Measurements from ENCODE around the gene GALNT7.

DNA sequence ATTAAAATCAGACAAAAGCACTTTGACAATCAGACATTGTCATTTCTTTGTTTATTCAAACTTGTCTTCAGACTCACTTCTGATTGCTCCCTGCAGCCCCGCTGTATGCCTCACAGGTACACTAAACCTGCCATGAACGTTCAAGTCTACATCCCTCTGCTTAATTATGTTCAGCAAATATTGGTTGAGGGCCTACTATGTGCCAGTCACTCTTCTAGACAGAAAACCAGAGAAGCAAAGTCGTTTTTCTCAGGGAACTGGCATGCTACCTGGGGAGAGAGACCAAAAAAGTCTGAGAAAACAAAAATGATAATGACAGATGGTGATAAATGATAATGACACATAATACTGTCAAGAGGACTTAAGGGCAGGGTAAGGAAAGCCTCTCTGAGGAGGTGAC, 146.1 kb downstream of the GALNT7 start:
- TF ChIP-seq RAD21 (IDR thresholded peaks at IDR 0.05; ENCODE audit: low read length) (no peak), EP300 (IDR thresholded peaks at IDR 0.05; ENCODE audit: borderline replicate concordance in 1 of 2, low read depth in 1 of 2, low read length in 1 of 2) (no peak), MXI1 (IDR thresholded peaks at IDR 0.05; ENCODE audit: low read depth, low read length) (no peak), SMC3 (IDR thresholded peaks at IDR 0.05; ENCODE audit: low read depth, low read length) (no peak), EZH2phosphoT487 (IDR thresholded peaks at IDR 0.05; ENCODE audit: borderline replicate concordance, low read depth) (no peak), GABPA (IDR thresholded peaks at IDR 0.05; ENCODE audit: low read depth) (no peak), SIN3A (IDR thresholded peaks at IDR 0.05; ENCODE audit: borderline replicate concordance, low read depth, low read length) (no peak)
- TF ChIP-seq, protein P1, sequence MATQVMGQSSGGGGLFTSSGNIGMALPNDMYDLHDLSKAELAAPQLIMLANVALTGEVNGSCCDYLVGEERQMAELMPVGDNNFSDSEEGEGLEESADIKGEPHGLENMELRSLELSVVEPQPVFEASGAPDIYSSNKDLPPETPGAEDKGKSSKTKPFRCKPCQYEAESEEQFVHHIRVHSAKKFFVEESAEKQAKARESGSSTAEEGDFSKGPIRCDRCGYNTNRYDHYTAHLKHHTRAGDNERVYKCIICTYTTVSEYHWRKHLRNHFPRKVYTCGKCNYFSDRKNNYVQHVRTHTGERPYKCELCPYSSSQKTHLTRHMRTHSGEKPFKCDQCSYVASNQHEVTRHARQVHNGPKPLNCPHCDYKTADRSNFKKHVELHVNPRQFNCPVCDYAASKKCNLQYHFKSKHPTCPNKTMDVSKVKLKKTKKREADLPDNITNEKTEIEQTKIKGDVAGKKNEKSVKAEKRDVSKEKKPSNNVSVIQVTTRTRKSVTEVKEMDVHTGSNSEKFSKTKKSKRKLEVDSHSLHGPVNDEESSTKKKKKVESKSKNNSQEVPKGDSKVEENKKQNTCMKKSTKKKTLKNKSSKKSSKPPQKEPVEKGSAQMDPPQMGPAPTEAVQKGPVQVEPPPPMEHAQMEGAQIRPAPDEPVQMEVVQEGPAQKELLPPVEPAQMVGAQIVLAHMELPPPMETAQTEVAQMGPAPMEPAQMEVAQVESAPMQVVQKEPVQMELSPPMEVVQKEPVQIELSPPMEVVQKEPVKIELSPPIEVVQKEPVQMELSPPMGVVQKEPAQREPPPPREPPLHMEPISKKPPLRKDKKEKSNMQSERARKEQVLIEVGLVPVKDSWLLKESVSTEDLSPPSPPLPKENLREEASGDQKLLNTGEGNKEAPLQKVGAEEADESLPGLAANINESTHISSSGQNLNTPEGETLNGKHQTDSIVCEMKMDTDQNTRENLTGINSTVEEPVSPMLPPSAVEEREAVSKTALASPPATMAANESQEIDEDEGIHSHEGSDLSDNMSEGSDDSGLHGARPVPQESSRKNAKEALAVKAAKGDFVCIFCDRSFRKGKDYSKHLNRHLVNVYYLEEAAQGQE (IDR thresholded peaks at IDR 0.05; ENCODE audit: low read depth, low read length): no peak
- TF ChIP-seq, protein P2, sequence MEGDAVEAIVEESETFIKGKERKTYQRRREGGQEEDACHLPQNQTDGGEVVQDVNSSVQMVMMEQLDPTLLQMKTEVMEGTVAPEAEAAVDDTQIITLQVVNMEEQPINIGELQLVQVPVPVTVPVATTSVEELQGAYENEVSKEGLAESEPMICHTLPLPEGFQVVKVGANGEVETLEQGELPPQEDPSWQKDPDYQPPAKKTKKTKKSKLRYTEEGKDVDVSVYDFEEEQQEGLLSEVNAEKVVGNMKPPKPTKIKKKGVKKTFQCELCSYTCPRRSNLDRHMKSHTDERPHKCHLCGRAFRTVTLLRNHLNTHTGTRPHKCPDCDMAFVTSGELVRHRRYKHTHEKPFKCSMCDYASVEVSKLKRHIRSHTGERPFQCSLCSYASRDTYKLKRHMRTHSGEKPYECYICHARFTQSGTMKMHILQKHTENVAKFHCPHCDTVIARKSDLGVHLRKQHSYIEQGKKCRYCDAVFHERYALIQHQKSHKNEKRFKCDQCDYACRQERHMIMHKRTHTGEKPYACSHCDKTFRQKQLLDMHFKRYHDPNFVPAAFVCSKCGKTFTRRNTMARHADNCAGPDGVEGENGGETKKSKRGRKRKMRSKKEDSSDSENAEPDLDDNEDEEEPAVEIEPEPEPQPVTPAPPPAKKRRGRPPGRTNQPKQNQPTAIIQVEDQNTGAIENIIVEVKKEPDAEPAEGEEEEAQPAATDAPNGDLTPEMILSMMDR (IDR thresholded peaks at IDR 0.05): no peak
